ENCODE measurements around the gene ANKRD11.

- TF ChIP-seq CTCF (IDR thresholded peaks at IDR 0.05; ENCODE audit: extremely low read depth in 1 of 2, insufficient read depth in 1 of 2, low read depth in 1 of 2, low read length in 2 of 2): no peak
- TF ChIP-seq POLR2AphosphoS5 (IDR thresholded peaks at IDR 0.05; ENCODE audit: insufficient read depth, low read depth, low read length): no peak
- TF ChIP-seq EZH2 (IDR thresholded peaks at IDR 0.05; ENCODE audit: borderline replicate concordance, low read depth, low read length, severe bottlenecking): no peak
- TF ChIP-seq JUN (IDR thresholded peaks at IDR 0.05; ENCODE audit: borderline replicate concordance, insufficient read depth, insufficient read length, low read depth): no peak
- no peak for TF ChIP-seq POLR2A (IDR thresholded peaks at IDR 0.05; ENCODE audit: low read depth, low read length)
- no peak for TF ChIP-seq MAX (IDR thresholded peaks at IDR 0.05; ENCODE audit: insufficient read depth, insufficient read length)
Measured at GRCh38 chr16:89355686-89356085, 134.7 kb downstream of the ANKRD11 start.
